T-helper 2 cell treated with Interferon-gamma antibody and Interleukin-4, amounts not matched to agents 5 μg/mL and 100 μg/mL, for 36 hours (primary cell): ENCODE data around the gene ABI1.

Experiments used
- DNase-seq: peaks from one replicate; pipeline ENCODE4 v3.0.0; 2021; ENCODE audit warnings: low spot score
- H3K27ac Mint-ChIP-seq: one replicate; pipeline ENCODE4 v1.8.0; 2021; ENCODE audit warnings: mild to moderate bottlenecking, mixed read lengths
- H3K27me3 Mint-ChIP-seq: one replicate; pipeline ENCODE4 v1.8.0; 2021; ENCODE audit warnings: low read depth, mixed read lengths
- H3K36me3 Mint-ChIP-seq: one replicate; pipeline ENCODE4 v1.8.0; 2021; ENCODE audit warnings: low read depth, mixed read lengths
- H3K4me1 Mint-ChIP-seq: one replicate; pipeline ENCODE4 v1.8.0; 2021; ENCODE audit warnings: low read depth, mixed read lengths
- H3K4me3 Mint-ChIP-seq: one replicate; pipeline ENCODE4 v1.8.0; 2022; ENCODE audit warnings: mild to moderate bottlenecking, moderate library complexity, mixed read lengths
- H3K9me3 Mint-ChIP-seq: one replicate; pipeline ENCODE4 v1.8.0; 2021; ENCODE audit warnings: mixed read lengths

ABI1 gene

DNA sequence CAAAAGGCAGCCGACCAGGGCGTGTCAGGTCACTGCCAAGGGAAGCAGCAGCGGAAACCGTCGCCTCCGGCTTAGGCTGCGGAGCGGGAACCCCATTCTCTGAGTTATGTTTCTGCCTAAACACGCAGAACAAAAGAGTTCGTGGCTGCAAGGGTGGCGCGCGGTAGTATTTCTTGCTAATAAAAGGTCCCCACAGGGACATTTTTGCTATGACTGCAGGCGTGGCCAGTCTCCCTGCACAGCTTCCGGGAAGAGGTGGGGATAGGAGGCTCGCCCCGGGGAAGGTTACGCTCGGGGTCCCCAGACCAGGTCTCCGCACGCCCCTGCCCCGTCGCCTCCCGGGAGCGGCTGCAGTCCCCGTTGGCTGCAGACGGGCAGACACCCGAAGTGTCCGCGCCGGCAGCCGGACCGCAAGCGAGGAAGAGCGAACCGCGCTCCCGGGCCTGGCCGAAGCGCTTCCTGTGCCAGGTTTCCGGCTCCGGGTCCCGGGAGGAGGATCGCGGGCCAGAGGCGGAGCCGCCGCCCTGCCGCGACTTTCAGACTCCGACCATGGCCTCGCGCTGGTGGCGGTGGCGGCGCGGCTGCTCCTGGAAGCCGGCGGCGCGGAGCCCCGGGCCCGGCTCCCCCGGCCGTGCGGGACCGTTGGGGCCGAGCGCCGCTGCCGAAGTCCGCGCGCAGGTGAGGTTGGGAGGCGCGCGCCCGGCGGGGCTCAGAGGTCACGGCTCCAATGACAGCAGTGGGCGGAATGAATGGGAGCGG, 163.4 kb downstream of the ABI1 start, which contains the start of gene PDSS1:
PDSS1 (plus strand) TSS at position 539 of the 759 bp plus-strand sequence; CDS start at position 550, 11 bp downstream.
- Mint-ChIP-seq H3K4me1 (peaks cover 34% of the 10 kb centered on the region), H3K4me3 (peak within 1 kb of the TSS; percentile 97), H3K36me3 (peaks cover 21% of the 10 kb centered on the region), H3K9me3 (no peaks in the 10 kb centered on the region), H3K27ac (peak within 1 kb of the TSS; percentile 92), H3K27me3 (no peaks in the 10 kb centered on the region)
- DNase-seq: peak; percentile 75

DNA sequence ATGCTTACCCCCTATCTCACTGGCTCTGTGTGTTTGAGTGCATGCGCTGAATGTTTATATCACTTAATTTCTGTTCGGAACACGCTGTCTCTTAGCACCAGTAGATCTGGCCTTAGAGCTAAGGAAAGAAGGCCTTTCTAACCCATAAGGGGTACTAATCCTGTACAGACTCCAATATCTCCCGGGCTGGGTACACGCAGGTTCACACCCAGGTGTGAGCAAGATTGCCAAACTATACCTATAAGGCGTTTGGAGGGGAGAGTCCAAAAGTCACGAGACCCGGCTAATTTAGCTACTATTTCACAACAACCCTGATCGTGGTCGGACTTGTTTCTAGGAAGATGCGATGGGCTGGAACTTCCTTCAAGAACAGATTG, 164.0 kb downstream of the ABI1 start:
- Mint-ChIP-seq H3K4me1 (peaks cover 30% of the 10 kb centered on the region), H3K9me3 (no peaks in the 10 kb centered on the region), H3K36me3 (peaks cover 17% of the 10 kb centered on the region), H3K4me3 (peak overlapping the region; percentile 92), H3K27me3 (no peaks in the 10 kb centered on the region), H3K27ac (peak overlapping the region; percentile 92)
- DNase-seq: no peak
